Neural cell (in vitro differentiated cells): ENCODE results near the gene KLK3. TPM values are rescaled to one million over a fixed set of nuclear protein-coding genes. Genes with fewer than 3 reads are reported as not detected.

ENCODE experiments used
- H2AFZ ChIP-seq: fragments of 200-600, 300-800 bp; sonication (generic), shearing (Covaris generic); 2 replicates; pipeline ENCODE4 v1.6.0; 2014; ENCODE audit warnings: low read depth, mild to moderate bottlenecking, antibody characterized with exemption, low read length, moderate library complexity
- H3F3A ChIP-seq: fragments of 200-600 bp; shearing (Covaris generic); 2 replicates; pipeline ENCODE4 v1.6.1; 2016; ENCODE audit warnings: mild to moderate bottlenecking, moderate library complexity, mixed read lengths, antibody characterized with exemption, low read length; ENCODE audit not compliant: insufficient read depth, poor library complexity, severe bottlenecking
- H3K27ac ChIP-seq: fragments of 200-600, 300-800 bp; sonication (generic), shearing (Covaris generic); 2 replicates; pipeline ENCODE4 v1.5.1; 2014; ENCODE audit warnings: mild to moderate bottlenecking, low read length, moderate library complexity
- H3K27me3 ChIP-seq: fragments of 300-800, 200-600 bp; sonication (generic), shearing (Covaris generic); 2 replicates; pipeline ENCODE4 v1.6.0; 2014; ENCODE audit warnings: mild to moderate bottlenecking, low read depth, low read length, moderate library complexity; ENCODE audit not compliant: insufficient read depth
- H3K36me3 ChIP-seq: fragments of 300-800, 200-600 bp; sonication (generic), shearing (Covaris generic); 2 replicates; pipeline ENCODE4 v1.5.1; 2014; ENCODE audit warnings: mild to moderate bottlenecking, antibody characterized with exemption, low read length, moderate library complexity; ENCODE audit not compliant: insufficient read depth
- H3K4me2 ChIP-seq: fragments of 300-800, 200-600 bp; sonication (generic), shearing (Covaris generic); 2 replicates; pipeline ENCODE4 v1.6.0; 2014; ENCODE audit warnings: mild to moderate bottlenecking, low read length
- H3K4me3 ChIP-seq: fragments of 300-800, 200-600 bp; sonication (generic), shearing (Covaris generic); 2 replicates; pipeline ENCODE4 v1.5.1; 2014; ENCODE audit warnings: mild to moderate bottlenecking, low read length, moderate library complexity
- H3K79me2 ChIP-seq: fragments of 200-600 bp; shearing (Covaris generic); replicated peaks from 2 replicates; pipeline ENCODE4 v1.6.0; 2014; ENCODE audit warnings: mild to moderate bottlenecking, low read length, moderate library complexity; ENCODE audit not compliant: insufficient read depth
- H3K9ac ChIP-seq: fragments of 300-800, 200-600 bp; sonication (generic), shearing (Covaris generic); 2 replicates; pipeline ENCODE4 v1.6.1; 2016; ENCODE audit warnings: mild to moderate bottlenecking, low read length, mixed read lengths
- H3K9me2 ChIP-seq: fragments of 200-600 bp; shearing (Covaris generic); 2 replicates; pipeline ENCODE4 v1.6.1; 2016; ENCODE audit warnings: mild to moderate bottlenecking, low read length, mixed read lengths; ENCODE audit not compliant: insufficient read depth
- H3K9me3 ChIP-seq: fragments of 200-600, 300-800 bp; sonication (generic), shearing (Covaris generic); 2 replicates; pipeline ENCODE4 v1.6.1; 2016; ENCODE audit warnings: mild to moderate bottlenecking, mixed run types, low read length, moderate library complexity, mixed read lengths
- H4K20me1 ChIP-seq: fragments of 200-600 bp; shearing (Covaris generic); 2 replicates; pipeline ENCODE4 v1.6.1; 2016; ENCODE audit warnings: mild to moderate bottlenecking, mixed run types; ENCODE audit not compliant: insufficient read depth
- EP300 ChIP-seq: fragments of 450-650 bp; conservative IDR thresholded peaks from 2 replicates; pipeline ENCODE4 v1.6.1; 2014; ENCODE audit warnings: antibody characterized with exemption, mild to moderate bottlenecking, moderate library complexity; ENCODE audit not compliant: poor library complexity, severe bottlenecking
- EZH2 ChIP-seq: fragments of 200-600, 300-800 bp; shearing (Covaris generic), sonication (generic); IDR thresholded peaks from 2 replicates; pipeline ENCODE4 v1.6.1; 2014; ENCODE audit warnings: antibody characterized with exemption, low read length, borderline replicate concordance, mild to moderate bottlenecking; ENCODE audit not compliant: insufficient read depth, poor library complexity, severe bottlenecking
- MXI1 ChIP-seq: fragments of 450-650 bp; conservative IDR thresholded peaks from 2 replicates; pipeline ENCODE4 v1.6.1; 2014; ENCODE audit warnings: antibody characterized with exemption, mild to moderate bottlenecking; ENCODE audit not compliant: poor library complexity, severe bottlenecking
- POLR2AphosphoS5 ChIP-seq: IDR thresholded peaks from 2 replicates; pipeline ENCODE4 v1.6.1; 2012
- SMC3 ChIP-seq: fragments of 450-650 bp; conservative IDR thresholded peaks from 2 replicates; pipeline ENCODE4 v1.6.1; 2014; ENCODE audit warnings: antibody characterized with exemption, mild to moderate bottlenecking, moderate library complexity; ENCODE audit not compliant: poor library complexity
- TAF1 ChIP-seq: IDR thresholded peaks from 2 replicates; pipeline ENCODE4 v1.6.1; 2012; ENCODE audit warnings: low read depth
- polyA plus RNA-seq: library from polyadenylated mRNA; depleted of rRNA; stranded (reverse); fragments of >200 nt; gene quantifications from 2 replicates; pipeline ENCODE4 v1.2.3, GENCODE V29; 2014
- TF ChIP-seq, protein P1 (sequence below): IDR thresholded peaks from 2 replicates; pipeline ENCODE4 v1.6.1; 2012; ENCODE audit warnings: borderline replicate concordance

Gene KLK3
- polyA plus RNA-seq, 1 donor from 2014 or later, result not detected

DNA sequence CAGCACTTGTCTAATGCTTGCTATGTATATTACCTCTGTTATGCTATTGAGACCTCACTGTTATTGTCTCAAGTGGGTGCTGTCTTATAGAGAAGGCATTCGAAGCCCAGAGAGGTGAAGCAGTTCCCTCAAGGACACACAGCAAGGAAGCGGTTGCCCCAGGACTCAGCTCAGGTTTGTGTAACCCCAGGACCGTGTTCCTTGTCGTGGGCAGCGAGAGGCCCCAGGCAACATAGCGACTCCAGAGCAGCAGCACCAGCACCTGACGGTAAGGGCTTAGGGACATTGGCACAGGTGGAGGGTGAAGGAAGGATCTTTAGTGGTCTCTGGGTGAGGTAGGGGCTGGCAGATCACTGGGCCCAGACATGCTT lies 23.7 kb upstream of the KLK3 start:
- Histone ChIP-seq H3K27ac (no peak overlapping the region), H3K9ac (no peak overlapping the region), H3K4me3 (no peak overlapping the region), H3K27me3 (peaks cover 12% of the 10 kb centered on the region), H3K4me2 (no peak overlapping the region), H3K36me3 (no peaks in the 10 kb centered on the region), H3K79me2 (no peaks in the 10 kb centered on the region), H3F3A (no peaks in the 10 kb centered on the region), H4K20me1 (no peaks in the 10 kb centered on the region), H3K9me2 (no peaks in the 10 kb centered on the region), H2AFZ (no peak overlapping the region), H3K9me3 (no peaks in the 10 kb centered on the region)
- TF ChIP-seq EZH2, result no peak

DNA sequence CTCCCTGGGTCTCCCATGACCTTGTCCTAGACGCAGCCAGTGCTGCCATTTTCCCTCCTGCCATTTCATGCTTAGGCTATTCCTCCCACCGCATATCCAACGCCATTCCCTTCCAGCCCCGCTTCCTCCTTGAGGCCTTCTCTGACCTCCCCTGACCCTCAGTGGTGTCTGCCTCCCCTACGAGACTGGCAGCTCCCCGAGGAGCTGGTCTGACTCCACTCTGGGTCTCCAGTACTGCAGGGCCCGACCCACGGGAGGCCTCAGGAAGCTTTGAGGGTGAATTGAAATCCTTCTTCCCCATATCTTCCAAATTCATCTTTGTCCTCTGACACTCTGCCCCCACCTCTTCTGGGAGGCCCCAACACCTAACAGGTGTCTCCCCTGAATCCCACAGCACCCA lies 22.0 kb upstream of the KLK3 start:
- no peak overlapping the region for H2AFZ ChIP-seq
- H3K27me3 ChIP-seq, result peaks cover 26% of the 10 kb centered on the region
- no peaks in the 10 kb centered on the region for H3F3A ChIP-seq
- H3K27ac ChIP-seq, result no peak overlapping the region
- no peaks in the 10 kb centered on the region for H4K20me1 ChIP-seq
- no peaks in the 10 kb centered on the region for H3K36me3 ChIP-seq
- H3K9me2 ChIP-seq, result no peaks in the 10 kb centered on the region
- no peak overlapping the region for H3K4me2 ChIP-seq
- TF ChIP-seq POLR2AphosphoS5 (no peak), EZH2 (no peak)
- no peak overlapping the region for H3K4me3 ChIP-seq
- no peaks in the 10 kb centered on the region for H3K79me2 ChIP-seq
- no peak overlapping the region for H3K9ac ChIP-seq
- no peaks in the 10 kb centered on the region for H3K9me3 ChIP-seq

DNA sequence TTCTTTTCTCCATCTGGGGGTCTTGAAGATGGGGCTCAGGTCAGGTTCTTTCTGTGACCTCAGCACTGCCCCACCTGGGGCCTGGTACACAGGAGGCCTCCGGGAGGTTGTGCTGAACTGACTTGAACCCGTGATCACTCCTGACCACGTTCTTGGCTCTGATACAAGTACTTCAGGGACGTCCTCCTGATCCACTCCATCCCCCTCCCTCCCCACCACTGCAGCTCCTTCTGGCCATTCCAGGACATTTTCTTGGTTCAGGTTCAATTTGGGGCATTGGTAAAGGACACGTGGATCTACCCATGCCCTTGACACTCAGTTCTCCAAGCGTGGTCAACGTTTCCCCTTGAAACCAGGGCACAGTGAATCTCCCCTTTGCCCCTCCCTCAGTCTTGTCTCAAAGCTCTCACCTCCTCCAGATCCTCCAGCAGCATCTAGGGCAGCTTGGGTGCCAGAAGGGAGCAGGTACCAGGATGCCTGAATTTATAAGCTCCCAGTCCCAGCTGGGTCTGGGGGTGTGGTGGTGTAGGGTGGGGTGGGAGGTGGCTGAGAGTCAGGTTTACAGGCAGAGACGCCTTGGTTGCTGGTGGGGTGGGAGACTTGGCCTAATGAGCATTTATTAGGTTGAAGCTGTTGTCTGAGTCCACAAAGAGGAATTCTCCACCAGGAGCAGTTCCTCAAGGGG lies 21.5 kb upstream of the KLK3 start, which contains the start of gene KLK15:
Gene KLK15, minus strand, starts transcription at position 458 of the 685 bp plus-strand sequence. CDS start 2,082 bp downstream, outside the sequence.
- Histone ChIP-seq H3K27ac (no peak within 1 kb of the TSS), H3K9me3 (no peaks in the 10 kb centered on the region), H3K27me3 (peaks cover 26% of the 10 kb centered on the region), H3K9ac (no peak within 1 kb of the TSS), H3K36me3 (no peaks in the 10 kb centered on the region), H3K4me3 (no peak within 1 kb of the TSS), H4K20me1 (no peaks in the 10 kb centered on the region), H2AFZ (no peak within 1 kb of the TSS), H3F3A (no peaks in the 10 kb centered on the region), H3K79me2 (no peaks in the 10 kb centered on the region), H3K9me2 (no peaks in the 10 kb centered on the region), H3K4me2 (no peak within 1 kb of the TSS)
- TF ChIP-seq TAF1, result no peak
- TF ChIP-seq EP300, result no peak
- TF ChIP-seq, protein P1, sequence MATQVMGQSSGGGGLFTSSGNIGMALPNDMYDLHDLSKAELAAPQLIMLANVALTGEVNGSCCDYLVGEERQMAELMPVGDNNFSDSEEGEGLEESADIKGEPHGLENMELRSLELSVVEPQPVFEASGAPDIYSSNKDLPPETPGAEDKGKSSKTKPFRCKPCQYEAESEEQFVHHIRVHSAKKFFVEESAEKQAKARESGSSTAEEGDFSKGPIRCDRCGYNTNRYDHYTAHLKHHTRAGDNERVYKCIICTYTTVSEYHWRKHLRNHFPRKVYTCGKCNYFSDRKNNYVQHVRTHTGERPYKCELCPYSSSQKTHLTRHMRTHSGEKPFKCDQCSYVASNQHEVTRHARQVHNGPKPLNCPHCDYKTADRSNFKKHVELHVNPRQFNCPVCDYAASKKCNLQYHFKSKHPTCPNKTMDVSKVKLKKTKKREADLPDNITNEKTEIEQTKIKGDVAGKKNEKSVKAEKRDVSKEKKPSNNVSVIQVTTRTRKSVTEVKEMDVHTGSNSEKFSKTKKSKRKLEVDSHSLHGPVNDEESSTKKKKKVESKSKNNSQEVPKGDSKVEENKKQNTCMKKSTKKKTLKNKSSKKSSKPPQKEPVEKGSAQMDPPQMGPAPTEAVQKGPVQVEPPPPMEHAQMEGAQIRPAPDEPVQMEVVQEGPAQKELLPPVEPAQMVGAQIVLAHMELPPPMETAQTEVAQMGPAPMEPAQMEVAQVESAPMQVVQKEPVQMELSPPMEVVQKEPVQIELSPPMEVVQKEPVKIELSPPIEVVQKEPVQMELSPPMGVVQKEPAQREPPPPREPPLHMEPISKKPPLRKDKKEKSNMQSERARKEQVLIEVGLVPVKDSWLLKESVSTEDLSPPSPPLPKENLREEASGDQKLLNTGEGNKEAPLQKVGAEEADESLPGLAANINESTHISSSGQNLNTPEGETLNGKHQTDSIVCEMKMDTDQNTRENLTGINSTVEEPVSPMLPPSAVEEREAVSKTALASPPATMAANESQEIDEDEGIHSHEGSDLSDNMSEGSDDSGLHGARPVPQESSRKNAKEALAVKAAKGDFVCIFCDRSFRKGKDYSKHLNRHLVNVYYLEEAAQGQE, result no peak
- TF ChIP-seq EZH2, result no peak
- no peak for TF ChIP-seq SMC3
- TF ChIP-seq POLR2AphosphoS5, result no peak
- no peak for TF ChIP-seq MXI1
